Measurements from ENCODE around the gene RPP25L.

- TF ChIP-seq GATA2 (IDR thresholded peaks at IDR 0.05; ENCODE audit: low read depth, low read length) (no peak), GATA3 (IDR thresholded peaks at IDR 0.05; ENCODE audit: low read depth, low read length) (no peak)
Measured at GRCh38 chr9:34594177-34594576, 17.7 kb downstream of the RPP25L start.
